ENCODE measurements around the gene RPUSD4. TPM values are rescaled to one million over a fixed set of nuclear protein-coding genes. Genes with fewer than 3 reads are reported as not detected.

RPUSD4 gene
- total and polyA plus RNA-seq, 11 donors: 15.4 to 50.0 (median 33.2) TPM

- Histone ChIP-seq H3K4me1 (peaks cover 0 to 29% (median 21%) of the 10 kb centered on the region in 12 donors), H3K27me3 (no peaks in the 10 kb centered on the region), H3K4me3 (no peak overlapping the region), H3K27ac (peak overlapping the region in 1 of 12 donors; percentile 6), H3K9me3 (no peaks in the 10 kb centered on the region), H3K36me3 (peaks cover 0 to 29% (median 3%) of the 10 kb centered on the region in 9 donors)
- DNase-seq (no peak), ATAC-seq (no peak)
- TF ChIP-seq CTCF (IDR thresholded peaks at IDR 0.05): no peak
- no peak for TF ChIP-seq POLR2A (IDR thresholded peaks at IDR 0.05)
- 33 to 40% (median 35%) methylated on average over 3 of the region's 3 CpGs for WGBS, 4 donors
- intact Hi-C loops (cut with DNase I): no loop called here
Observed at GRCh38 chr11:126229858-126230540, 18.5 kb upstream of the RPUSD4 start.

- H3K27me3 ChIP-seq: no peaks in the 10 kb centered on the region
- no peak overlapping the region for H3K4me3 ChIP-seq
- DNase-seq (no peak), ATAC-seq (peak in 1 of 4 donors; percentile 42)
- peak overlapping the region in 5 of 12 donors; percentile 39 to 67 (median 43) for H3K27ac ChIP-seq
- WGBS, 4 donors: 89 to 96% (median 93%) methylated on average over 11 of the region's 15 CpGs
- no peaks in the 10 kb centered on the region for H3K9me3 ChIP-seq
- peaks cover 0 to 13% (median 0%) of the 10 kb centered on the region in 9 donors for H3K36me3 ChIP-seq
- no peak for TF ChIP-seq POLR2A (IDR thresholded peaks at IDR 0.05)
- TF ChIP-seq CTCF (IDR thresholded peaks at IDR 0.05): no peak
- intact Hi-C loops (cut with DNase I): no loop called here
- H3K4me1 ChIP-seq: peaks cover 0 to 27% (median 14%) of the 10 kb centered on the region in 12 donors
Observed at GRCh38 chr11:126226334-126227084, 15.1 kb upstream of the RPUSD4 start.

- Histone ChIP-seq H3K9me3 (no peaks in the 10 kb centered on the region), H3K4me1 (peaks cover 0 to 15% (median 5%) of the 10 kb centered on the region in 12 donors), H3K36me3 (peaks cover 0 to 13% (median 0%) of the 10 kb centered on the region in 9 donors), H3K27me3 (no peaks in the 10 kb centered on the region), H3K27ac (peak overlapping the region in 3 of 12 donors; percentile 18 to 57 (median 29)), H3K4me3 (no peak overlapping the region)
- DNase-seq (no peak), ATAC-seq (no peak)
- TF ChIP-seq POLR2A (IDR thresholded peaks at IDR 0.05): no peak
- TF ChIP-seq CTCF (IDR thresholded peaks at IDR 0.05): no peak
- WGBS, 4 donors: 91 to 95% (median 93%) methylated on average over 2 of the region's 2 CpGs
- intact Hi-C loops (cut with DNase I): no loop called here
Observed at GRCh38 chr11:126225295-126225665, 13.8 kb upstream of the RPUSD4 start.

- no peaks in the 10 kb centered on the region for H3K9me3 ChIP-seq
- 92 to 96% (median 94%) methylated on average over 6 of the region's 6 CpGs for WGBS, 4 donors
- intact Hi-C loops (cut with DNase I): no loop called here
- no peak overlapping the region for H3K4me3 ChIP-seq
- peaks cover 0 to 12% (median 0%) of the 10 kb centered on the region in 9 donors for H3K36me3 ChIP-seq
- H3K27me3 ChIP-seq: no peaks in the 10 kb centered on the region
- no peak for DNase-seq
- TF ChIP-seq CTCF (IDR thresholded peaks at IDR 0.05): no peak
- no peak for TF ChIP-seq POLR2A (IDR thresholded peaks at IDR 0.05)
- H3K4me1 ChIP-seq: peaks cover 0 to 9% (median under 1%) of the 10 kb centered on the region in 12 donors
- ATAC-seq: no peak
- H3K27ac ChIP-seq: peak overlapping the region in 1 of 12 donors; percentile 29
Observed at GRCh38 chr11:126224647-126225294, 13.3 kb upstream of the RPUSD4 start.

All from heart left ventricle (tissue), 16 donors.